ENCODE measurements around the gene GPC1.
A peak's percentile ranks its signal among the peaks of the same experiment; 100 is the strongest.

The GPC1 gene

GRCh38 chr2:240457223-240458043 is 22.0 kb downstream of the GPC1 start:
- Histone ChIP-seq H3K27me3 (no peaks in the 10 kb centered on the region), H3K4me3 (no peak overlapping the region), H3K27ac (no peak overlapping the region), H3K4me1 (peaks cover 0 to 33% (median 17%) of the 10 kb centered on the region in 4 donors), H3K36me3 (peaks cover 0 to 34% (median 6%) of the 10 kb centered on the region in 3 donors), H3K9me3 (no peaks in the 10 kb centered on the region)
- TF ChIP-seq CTCF (IDR thresholded peaks at IDR 0.05) = no peak
- intact Hi-C loops (cut with DNase I; ENCODE audit: low total_unique reads) = loop anchor here (10.0 kb wide), 1 partner anchor 97 kb away; the partner anchor contains the start of gene ANKMY1
- no peak for DNase-seq

- DNase-seq = peak in 1 of 2 donors; percentile 51
- no peak for TF ChIP-seq CTCF (IDR thresholded peaks at IDR 0.05)
Observed at GRCh38 chr2:240458044-240458899, 22.8 kb downstream of the GPC1 start.

GRCh38 chr2:240458900-240459391 is 23.5 kb downstream of the GPC1 start:
- Histone ChIP-seq H3K9me3 (no peaks in the 10 kb centered on the region), H3K27ac (no peak overlapping the region), H3K4me1 (peaks cover 0 to 21% (median 10%) of the 10 kb centered on the region in 4 donors), H3K36me3 (peaks cover 0 to 49% (median 21%) of the 10 kb centered on the region in 3 donors), H3K4me3 (no peak overlapping the region), H3K27me3 (no peaks in the 10 kb centered on the region)
- no peak for DNase-seq
- intact Hi-C loops (cut with DNase I; ENCODE audit: low total_unique reads) = loop anchor here (10.0 kb wide), 1 partner anchor 96 kb away; the partner anchor contains the start of gene ANKMY1
- no peak for TF ChIP-seq CTCF (IDR thresholded peaks at IDR 0.05)

More at GRCh38 chr2:240458044-240458899, 22.8 kb downstream of the GPC1 start:
- peaks cover 0 to 28% (median 16%) of the 10 kb centered on the region in 4 donors for H3K4me1 ChIP-seq
- H3K4me3 ChIP-seq = no peak overlapping the region
- H3K27ac ChIP-seq = no peak overlapping the region
- peaks cover 0 to 42% (median 14%) of the 10 kb centered on the region in 3 donors for H3K36me3 ChIP-seq
- intact Hi-C loops (cut with DNase I; ENCODE audit: low total_unique reads) = loop anchor here (10.0 kb wide), 1 partner anchor 97 kb away; the partner anchor contains the start of gene ANKMY1
- no peaks in the 10 kb centered on the region for H3K27me3 ChIP-seq
- H3K9me3 ChIP-seq = no peaks in the 10 kb centered on the region

- Histone ChIP-seq H3K36me3 (peaks cover 0 to 56% (median 26%) of the 10 kb centered on the region in 3 donors), H3K27me3 (no peaks in the 10 kb centered on the region), H3K9me3 (no peaks in the 10 kb centered on the region), H3K4me3 (no peak overlapping the region), H3K4me1 (peaks cover 0 to 14% (median 7%) of the 10 kb centered on the region in 4 donors), H3K27ac (no peak overlapping the region)
- DNase-seq = peak in 1 of 2 donors; percentile 63
- no peak for TF ChIP-seq CTCF (IDR thresholded peaks at IDR 0.05)
- intact Hi-C loops (cut with DNase I; ENCODE audit: low total_unique reads) = loop anchor here (10.0 kb wide), 1 partner anchor 95 kb away; the partner anchor contains the start of gene ANKMY1
Observed at GRCh38 chr2:240459401-240460252, 24.2 kb downstream of the GPC1 start.

All from tibial artery (tissue), 4 donors.